SU-DHL-6 (cell line): ENCODE results near the gene PHACTR1.

ENCODE experiments used
- CTCF ChIP-seq: fragments of 200-600 bp; sonication (generic); IDR thresholded peaks from one replicate; pipeline ENCODE4 v1.5.1; 2017; ENCODE audit warnings: antibody characterized with exemption, mild to moderate bottlenecking, low read length, moderate library complexity; ENCODE audit not compliant: insufficient read depth, poor library complexity, severe bottlenecking
- EZH2phosphoT487 ChIP-seq: fragments of 200-600 bp; sonication (generic), shearing (Covaris generic); conservative IDR thresholded peaks from 2 replicates; pipeline ENCODE4 v1.6.1; 2018; ENCODE audit warnings: mild to moderate bottlenecking, antibody characterized with exemption, low read length, moderate library complexity, mixed read lengths

- TF ChIP-seq CTCF, result no peak
- TF ChIP-seq EZH2phosphoT487, result no peak
Observed at GRCh38 chr6:12861603-12862002, 145.0 kb downstream of the PHACTR1 start.
